Measurements from ENCODE around the gene PLCB4. TPM values are rescaled to one million over a fixed set of nuclear protein-coding genes. Genes with fewer than 3 reads are reported as not detected.

PLCB4 gene
- total RNA-seq, 2 experiments from 2014 or later: not detected

DNA sequence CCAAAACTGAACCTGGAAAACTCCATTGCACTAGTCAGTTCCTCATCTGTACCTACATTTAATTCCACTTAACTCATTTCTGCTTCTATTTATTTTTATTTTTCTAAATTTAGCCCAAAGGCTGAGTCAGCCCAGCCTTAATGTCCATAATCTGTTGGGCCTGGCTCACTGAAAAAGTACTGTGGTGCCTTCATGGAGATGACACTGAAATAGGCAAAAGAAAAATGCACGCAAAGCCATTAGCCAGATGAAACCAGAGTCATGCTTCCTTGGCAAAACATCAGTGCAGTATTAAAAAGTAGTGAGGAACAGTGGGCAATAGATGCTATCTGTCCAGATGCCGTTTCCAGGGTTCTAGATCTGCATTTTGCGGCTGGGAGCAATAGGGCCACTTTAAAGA is 14.7 kb upstream of the PLCB4 start:
- Histone ChIP-seq H3K79me2 (ENCODE audit: insufficient read depth, low read depth, low read length) (no peaks in the 10 kb centered on the region), H3K36me3 (ENCODE audit: insufficient read depth, low read length) (no peaks in the 10 kb centered on the region)
- POLR2A ChIA-PET: no interaction called here

DNA sequence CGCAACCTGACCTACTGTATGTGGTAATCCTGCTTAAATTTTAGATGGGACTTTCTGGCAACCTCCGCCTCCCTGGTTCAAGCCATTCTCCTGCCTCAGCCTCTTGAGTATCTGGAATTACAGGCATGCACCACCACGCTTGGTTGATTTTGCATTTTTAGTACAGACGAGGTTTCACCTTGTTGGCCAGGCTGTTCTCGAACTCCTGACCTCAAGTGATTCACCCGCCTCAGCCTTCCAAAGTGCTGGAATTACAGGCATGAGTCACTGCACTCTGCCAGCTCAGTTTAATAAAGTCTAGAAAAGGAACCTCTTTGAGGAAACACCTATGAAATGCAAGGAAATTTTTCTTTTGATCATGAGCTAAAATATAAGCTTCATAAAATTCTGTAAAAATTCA is 9.0 kb upstream of the PLCB4 start:
- Histone ChIP-seq H3K4me2 (ENCODE audit: low read length) (no peak overlapping the region), H3K4me3 (ENCODE audit: low read depth, low read length, poor library complexity, severe bottlenecking) (no peak overlapping the region), H4K20me1 (ENCODE audit: insufficient read depth, low read length) (no peaks in the 10 kb centered on the region), H3K36me3 (ENCODE audit: insufficient read depth, low read length) (no peaks in the 10 kb centered on the region), H3K9me3 (ENCODE audit: low read length) (no peaks in the 10 kb centered on the region), H3K9me2 (ENCODE audit: insufficient read depth, low read length) (no peaks in the 10 kb centered on the region), H3K27ac (ENCODE audit: low read depth, low read length, poor library complexity, severe bottlenecking) (no peak overlapping the region), H2AFZ (ENCODE audit: low read length) (no peak overlapping the region), H3K79me2 (ENCODE audit: insufficient read depth, low read depth, low read length) (no peaks in the 10 kb centered on the region), H3K4me1 (ENCODE audit: insufficient read depth, low read length, poor library complexity, severe bottlenecking) (no peaks in the 10 kb centered on the region)
- ChIA-PET POLR2A (no interaction called here), CTCF (ENCODE audit: unreplicated experiment) (no interaction called here)
- intact Hi-C loops (cut with micrococcal nuclease; ENCODE audit: unreplicated experiment): no loop called here
- no peak for DNase-seq (ENCODE audit: low spot score)
- TF ChIP-seq EZH2phosphoT487 (IDR thresholded peaks at IDR 0.05; ENCODE audit: borderline replicate concordance, low read depth, low read length): no peak
- TF ChIP-seq, protein P1, sequence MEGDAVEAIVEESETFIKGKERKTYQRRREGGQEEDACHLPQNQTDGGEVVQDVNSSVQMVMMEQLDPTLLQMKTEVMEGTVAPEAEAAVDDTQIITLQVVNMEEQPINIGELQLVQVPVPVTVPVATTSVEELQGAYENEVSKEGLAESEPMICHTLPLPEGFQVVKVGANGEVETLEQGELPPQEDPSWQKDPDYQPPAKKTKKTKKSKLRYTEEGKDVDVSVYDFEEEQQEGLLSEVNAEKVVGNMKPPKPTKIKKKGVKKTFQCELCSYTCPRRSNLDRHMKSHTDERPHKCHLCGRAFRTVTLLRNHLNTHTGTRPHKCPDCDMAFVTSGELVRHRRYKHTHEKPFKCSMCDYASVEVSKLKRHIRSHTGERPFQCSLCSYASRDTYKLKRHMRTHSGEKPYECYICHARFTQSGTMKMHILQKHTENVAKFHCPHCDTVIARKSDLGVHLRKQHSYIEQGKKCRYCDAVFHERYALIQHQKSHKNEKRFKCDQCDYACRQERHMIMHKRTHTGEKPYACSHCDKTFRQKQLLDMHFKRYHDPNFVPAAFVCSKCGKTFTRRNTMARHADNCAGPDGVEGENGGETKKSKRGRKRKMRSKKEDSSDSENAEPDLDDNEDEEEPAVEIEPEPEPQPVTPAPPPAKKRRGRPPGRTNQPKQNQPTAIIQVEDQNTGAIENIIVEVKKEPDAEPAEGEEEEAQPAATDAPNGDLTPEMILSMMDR (conservative IDR thresholded peaks at IDR 0.05; ENCODE audit: low read length): no peak
- no TSS peak for BruUV-seq (replicated peaks)

More for the DNA sequence above, 14.7 kb upstream of the PLCB4 start:
- DNase-seq (ENCODE audit: low spot score): no peak
- CTCF ChIA-PET (ENCODE audit: unreplicated experiment): no interaction called here
- Histone ChIP-seq H3K4me1 (ENCODE audit: insufficient read depth, low read length, poor library complexity, severe bottlenecking) (no peaks in the 10 kb centered on the region), H4K20me1 (ENCODE audit: insufficient read depth, low read length) (no peaks in the 10 kb centered on the region), H2AFZ (ENCODE audit: low read length) (no peak overlapping the region), H3K27ac (ENCODE audit: low read depth, low read length, poor library complexity, severe bottlenecking) (no peak overlapping the region), H3K9me2 (ENCODE audit: insufficient read depth, low read length) (no peaks in the 10 kb centered on the region), H3K4me3 (ENCODE audit: low read depth, low read length, poor library complexity, severe bottlenecking) (no peak overlapping the region), H3K4me2 (ENCODE audit: low read length) (no peak overlapping the region), H3K9me3 (ENCODE audit: low read length) (no peaks in the 10 kb centered on the region)
- TF ChIP-seq, protein P1 (conservative IDR thresholded peaks at IDR 0.05; ENCODE audit: low read length): no peak
- no peak for TF ChIP-seq EZH2phosphoT487 (IDR thresholded peaks at IDR 0.05; ENCODE audit: borderline replicate concordance, low read depth, low read length)
- BruUV-seq (replicated peaks): no TSS peak
- intact Hi-C loops (cut with micrococcal nuclease; ENCODE audit: unreplicated experiment): no loop called here

DNA sequence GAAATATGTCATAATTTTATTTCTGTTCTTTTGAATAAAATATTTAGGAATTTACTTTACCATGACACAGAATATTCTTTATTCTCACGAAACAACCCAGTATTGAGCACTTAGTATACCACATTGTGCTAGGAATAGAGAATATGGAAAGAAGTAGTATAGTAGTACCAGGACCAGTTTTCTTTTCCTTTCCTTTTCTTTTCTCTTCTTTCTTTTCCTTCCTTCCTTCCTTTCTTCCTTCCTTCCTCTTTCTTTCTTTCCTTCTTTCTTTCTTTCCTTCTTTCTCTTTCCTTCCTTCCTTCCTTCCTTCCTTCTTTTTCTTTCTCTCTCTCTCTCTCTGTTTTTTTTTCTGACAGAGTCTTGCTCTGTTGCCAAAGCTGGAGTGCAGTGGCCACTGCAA is 7.5 kb upstream of the PLCB4 start:
- intact Hi-C loops (cut with micrococcal nuclease; ENCODE audit: unreplicated experiment): no loop called here
- H2AFZ ChIP-seq (ENCODE audit: low read length): no peak overlapping the region
- BruUV-seq (replicated peaks): no TSS peak
- no peak overlapping the region for H3K4me3 ChIP-seq (ENCODE audit: low read depth, low read length, poor library complexity, severe bottlenecking)
- H3K4me2 ChIP-seq (ENCODE audit: low read length): no peak overlapping the region
- no peak for DNase-seq (ENCODE audit: low spot score)
- no peaks in the 10 kb centered on the region for H3K4me1 ChIP-seq (ENCODE audit: insufficient read depth, low read length, poor library complexity, severe bottlenecking)
- ChIA-PET POLR2A (no interaction called here), CTCF (ENCODE audit: unreplicated experiment) (no interaction called here)
- no peaks in the 10 kb centered on the region for H3K79me2 ChIP-seq (ENCODE audit: insufficient read depth, low read depth, low read length)
- H4K20me1 ChIP-seq (ENCODE audit: insufficient read depth, low read length): no peaks in the 10 kb centered on the region
- TF ChIP-seq, protein P1 (conservative IDR thresholded peaks at IDR 0.05; ENCODE audit: low read length): no peak
- TF ChIP-seq EZH2phosphoT487 (IDR thresholded peaks at IDR 0.05; ENCODE audit: borderline replicate concordance, low read depth, low read length): no peak
- no peak overlapping the region for H3K27ac ChIP-seq (ENCODE audit: low read depth, low read length, poor library complexity, severe bottlenecking)
- H3K9me2 ChIP-seq (ENCODE audit: insufficient read depth, low read length): no peaks in the 10 kb centered on the region
- H3K9me3 ChIP-seq (ENCODE audit: low read length): no peaks in the 10 kb centered on the region
- no peaks in the 10 kb centered on the region for H3K36me3 ChIP-seq (ENCODE audit: insufficient read depth, low read length)

Data from OCI-LY7 (cell line).